H9 (cell line): ENCODE data around the gene TTC9C. TPM values are rescaled to one million over a fixed set of nuclear protein-coding genes. Genes with fewer than 3 reads are reported as not detected.

ENCODE experiments used
- DNase-seq: peaks from one replicate; pipeline ENCODE4 v3.0.0-alpha.2; 2017
- H2AFZ ChIP-seq: one replicate; pipeline ENCODE4 v1.6.1; 2013; ENCODE audit warnings: mild to moderate bottlenecking, low read length, control low read depth, moderate library complexity
- H2AK5ac ChIP-seq: 2 replicates; pipeline ENCODE4 v1.6.1; 2013; ENCODE audit warnings: low read length, control low read depth, mixed read lengths; ENCODE audit not compliant: insufficient read length
- H2BK120ac ChIP-seq: one replicate; pipeline ENCODE4 v1.6.1; 2013; ENCODE audit warnings: low read depth, mild to moderate bottlenecking, low read length, control low read depth, inconsistent platforms; ENCODE audit not compliant: poor library complexity, severe bottlenecking
- H2BK12ac ChIP-seq: 2 replicates; pipeline ENCODE4 v1.6.1; 2013; ENCODE audit warnings: low read length, control low read depth, mixed read lengths, low read depth; ENCODE audit not compliant: insufficient read length
- H2BK15ac ChIP-seq: 2 replicates; pipeline ENCODE4 v1.6.1; 2013; ENCODE audit warnings: low read depth, low read length, control low read depth
- H2BK20ac ChIP-seq: one replicate; pipeline ENCODE4 v1.6.1; 2013; ENCODE audit warnings: low read depth, mild to moderate bottlenecking, low read length, control low read depth, inconsistent platforms; ENCODE audit not compliant: poor library complexity, severe bottlenecking
- H2BK5ac ChIP-seq: 2 replicates; pipeline ENCODE4 v1.6.1; 2013; ENCODE audit warnings: low read length, control low read depth, mixed read lengths; ENCODE audit not compliant: insufficient read length
- H3K14ac ChIP-seq: 2 replicates; pipeline ENCODE4 v1.6.1; 2013; ENCODE audit warnings: low read length, control low read depth; ENCODE audit not compliant: insufficient read depth
- H3K18ac ChIP-seq: 2 replicates; pipeline ENCODE4 v1.6.1; 2013; ENCODE audit warnings: low read depth, mild to moderate bottlenecking, mixed read lengths, low read length, control low read depth; ENCODE audit not compliant: insufficient read length
- H3K23ac ChIP-seq: 2 replicates; pipeline ENCODE4 v1.6.1; 2013; ENCODE audit warnings: low read length, control low read depth, mixed read lengths, low read depth; ENCODE audit not compliant: insufficient read length
- H3K23me2 ChIP-seq: 2 replicates; pipeline ENCODE4 v1.6.1; 2013; ENCODE audit warnings: low read depth, mild to moderate bottlenecking, mixed read lengths, low read length, control low read depth; ENCODE audit not compliant: insufficient read length, poor library complexity, severe bottlenecking
- H3K27ac ChIP-seq: 2 replicates; pipeline ENCODE4 v1.5.1; 2013; ENCODE audit warnings: low read length, control low read depth, mixed read lengths, low read depth; ENCODE audit not compliant: insufficient read length
- H3K27me3 ChIP-seq: 2 replicates; pipeline ENCODE4 v1.6.1; 2013; ENCODE audit warnings: low read length, control low read depth, inconsistent platforms; ENCODE audit not compliant: insufficient read depth
- H3K4ac ChIP-seq: 2 replicates; pipeline ENCODE4 v1.6.1; 2013; ENCODE audit warnings: low read depth, mild to moderate bottlenecking, control low read depth, inconsistent platforms, low read length, moderate library complexity
- H3K4me1 ChIP-seq: 2 replicates; pipeline ENCODE4 v1.6.1; 2013; ENCODE audit warnings: low read length, control low read depth, inconsistent platforms; ENCODE audit not compliant: insufficient read depth
- H3K4me2 ChIP-seq: 2 replicates; pipeline ENCODE4 v1.6.1; 2013; ENCODE audit warnings: low read length, control low read depth, mixed read lengths; ENCODE audit not compliant: insufficient read length, insufficient read depth
- H3K56ac ChIP-seq: 2 replicates; pipeline ENCODE4 v1.6.1; 2013; ENCODE audit warnings: low read depth, mild to moderate bottlenecking, mixed read lengths, low read length, control low read depth; ENCODE audit not compliant: insufficient read length
- H3K79me1 ChIP-seq: 2 replicates; pipeline ENCODE4 v1.6.1; 2013; ENCODE audit warnings: low read depth, mild to moderate bottlenecking, moderate library complexity, low read length, control low read depth, inconsistent platforms; ENCODE audit not compliant: insufficient read depth, poor library complexity, severe bottlenecking
- H3K79me2 ChIP-seq: 2 replicates; pipeline ENCODE4 v1.6.1; 2013; ENCODE audit warnings: low read length, control low read depth, inconsistent platforms; ENCODE audit not compliant: insufficient read depth
- H3K9ac ChIP-seq: 2 replicates; pipeline ENCODE4 v1.6.1; 2013; ENCODE audit warnings: low read length, control low read depth, mixed read lengths; ENCODE audit not compliant: insufficient read length; ENCODE audit errors: extremely low read depth
- H3K9me3 ChIP-seq: one replicate; pipeline ENCODE4 v1.6.1; 2013; ENCODE audit warnings: low read depth, low read length, inconsistent platforms; ENCODE audit not compliant: control insufficient read depth
- H3T11ph ChIP-seq: one replicate; pipeline ENCODE4 v1.6.1; 2013; ENCODE audit warnings: mild to moderate bottlenecking, low read length, control low read depth, inconsistent platforms
- H4K20me1 ChIP-seq: one replicate; pipeline ENCODE4 v1.6.1; 2013; ENCODE audit not compliant: control insufficient read depth, insufficient read length, insufficient read depth
- H4K5ac ChIP-seq: 2 replicates; pipeline ENCODE4 v1.6.1; 2013; ENCODE audit warnings: low read depth, mild to moderate bottlenecking, mixed read lengths, low read length, control low read depth; ENCODE audit not compliant: insufficient read length
- H4K8ac ChIP-seq: replicated peaks from 2 replicates; pipeline ENCODE4 v1.6.1; 2013; ENCODE audit warnings: low read length, control low read depth, mixed read lengths, low read depth; ENCODE audit not compliant: insufficient read length
- H4K91ac ChIP-seq: 2 replicates; pipeline ENCODE4 v1.6.1; 2013; ENCODE audit warnings: low read depth, mild to moderate bottlenecking, moderate library complexity, mixed read lengths, low read length, control low read depth; ENCODE audit not compliant: insufficient read length
- H3K27ac Mint-ChIP-seq, 3 experiments: 2 replicates in 2 of 3; 3 replicates in 1 of 3; pipeline ENCODE4 v1.8.0; 2020 to 2021; ENCODE audit warnings: mixed read lengths in 3 of 3, mild to moderate bottlenecking in 1 of 3, moderate library complexity in 1 of 3
- H3K27me3 Mint-ChIP-seq: 2 replicates; pipeline ENCODE4 v1.8.0; 2021; ENCODE audit warnings: low read depth, mild to moderate bottlenecking, moderate library complexity, mixed read lengths
- H3K36me3 Mint-ChIP-seq, 3 experiments: 2 replicates in 2 of 3; 3 replicates in 1 of 3; pipeline ENCODE4 v1.8.0; 2020 to 2021; ENCODE audit warnings: low read depth in 3 of 3, mixed read lengths in 3 of 3; ENCODE audit not compliant: insufficient read depth in 1 of 3
- H3K4me1 Mint-ChIP-seq, 2 experiments: 2 replicates each; pipeline ENCODE4 v1.8.0; 2020; ENCODE audit warnings: mixed read lengths in 2 of 2
- H3K4me3 Mint-ChIP-seq, 2 experiments: 2 replicates in 1 of 2; 3 replicates in 1 of 2; pipeline ENCODE4 v1.8.0; 2020 to 2021; ENCODE audit warnings: mild to moderate bottlenecking in 2 of 2, mixed read lengths in 2 of 2, moderate library complexity in 1 of 2
- H3K9me3 Mint-ChIP-seq, 2 experiments: 2 replicates in 1 of 2; 3 replicates in 1 of 2; pipeline ENCODE4 v1.8.0; 2020; ENCODE audit warnings: mild to moderate bottlenecking in 2 of 2, mixed read lengths in 2 of 2, moderate library complexity in 1 of 2
- CTCF ChIP-seq: fragments of 200-600 bp; sonication (generic); conservative IDR thresholded peaks from 3 replicates; pipeline ENCODE4 v1.8.0; 2021; ENCODE audit warnings: antibody characterized with exemption, mild to moderate bottlenecking
- WGBS: extraction: QIAGEN DNeasy Blood & Tissue Kit; methylation state at CpG from one replicate; pipeline ENCODE4 v1.1.7; 2013; ENCODE audit warnings: missing lambda C conversion rate, low lambda C conversion rate, mixed read lengths; ENCODE audit not compliant: insufficient read length; ENCODE audit errors: extremely low coverage; 5-methylcytosine and 5-hydroxymethylcytosine counted together
- total RNA-seq: library from RNA; stranded (reverse); gene quantifications from 2 replicates; pipeline ENCODE4 v1.2.1, GENCODE V29; 2021

Gene TTC9C
- total RNA-seq, 1 experiment from 2014 or later = 33.4 TPM

- H2AFZ ChIP-seq = no peak overlapping the region
- H4K8ac ChIP-seq = no peak overlapping the region
- H2BK15ac ChIP-seq = no peak overlapping the region
- H3K23ac ChIP-seq = no peak overlapping the region
- no peak for TF ChIP-seq CTCF
- peaks cover 2% of the 10 kb centered on the region; the same call in 1 of the 2 replicates for H3K4me1 ChIP-seq
- no peak overlapping the region for H2BK20ac ChIP-seq
- no CpG with 5 or more reads among the region's 3 CpGs for WGBS
- no peak overlapping the region for H3K4ac ChIP-seq
- H3K18ac ChIP-seq = no peak overlapping the region
- H4K5ac ChIP-seq = no peak overlapping the region
- H4K91ac ChIP-seq = no peak overlapping the region
- peaks cover 31 to 52% of the 10 kb centered on the region in 2 experiments for H3K4me1 Mint-ChIP-seq
- no peaks in the 10 kb centered on the region for H4K20me1 ChIP-seq
- H2BK12ac ChIP-seq = no peak overlapping the region
- H3K27ac ChIP-seq = no peak overlapping the region
- H3K9me3 ChIP-seq = no peaks in the 10 kb centered on the region
- H3K27me3 Mint-ChIP-seq = no peaks in the 10 kb centered on the region
- H3K9ac ChIP-seq = no peak overlapping the region
- no peaks in the 10 kb centered on the region; a peak in 1 of 5 replicates for H3K9me3 Mint-ChIP-seq
- no peak overlapping the region for H2AK5ac ChIP-seq
- no peak overlapping the region for H3T11ph ChIP-seq
- peaks cover 41 to 75% (median 70%) of the 10 kb centered on the region in 3 experiments for H3K36me3 Mint-ChIP-seq
- H3K79me2 ChIP-seq = no peaks in the 10 kb centered on the region
- H3K79me1 ChIP-seq = peaks cover 2% of the 10 kb centered on the region
- DNase-seq = no peak
- peaks cover 18% of the 10 kb centered on the region for H3K23me2 ChIP-seq
- H2BK120ac ChIP-seq = no peak overlapping the region
- H3K14ac ChIP-seq = no peak overlapping the region
- H3K27me3 ChIP-seq = no peaks in the 10 kb centered on the region
- no peak overlapping the region for H3K4me2 ChIP-seq
- H3K27ac Mint-ChIP-seq = peak overlapping the region in 1 of 3 experiments; percentile 87; a peak in 1 of 7 replicates
- H2BK5ac ChIP-seq = no peak overlapping the region
- no peak overlapping the region for H3K56ac ChIP-seq
- H3K4me3 Mint-ChIP-seq = no peak overlapping the region; a peak in 1 of 5 replicates
Observed at GRCh38 chr11:62712861-62713260, 15.4 kb upstream of the TTC9C start.
